HepG2 (cell line): ENCODE data around the gene SMURF1. TPM values are rescaled to one million over a fixed set of nuclear protein-coding genes. Genes with fewer than 3 reads are reported as not detected.

Experiments used
- ASH2L ChIP-seq: fragments of 300-600, 200-600 bp; sonication (generic); IDR thresholded peaks from 2 replicates; pipeline ENCODE4 v1.7.0; 2017; ENCODE audit warnings: low read depth, mild to moderate bottlenecking, moderate library complexity, mixed read lengths, low read length; ENCODE audit not compliant: insufficient read length
- NFE2L2 ChIP-seq: fragments of 150-350 bp; IDR thresholded peaks from 2 replicates; pipeline ENCODE4 v1.6.1; 2014; ENCODE audit warnings: low read length
- ZMAT5 ChIP-seq: sonication (generic); formaldehyde crosslinking; IDR thresholded peaks from 2 replicates; pipeline ENCODE4 v1.5.0; 2020; ENCODE audit warnings: mild to moderate bottlenecking, low read depth, missing genetic modification reagents, borderline replicate concordance
- ZNF180 ChIP-seq: sonication (generic); formaldehyde crosslinking; IDR thresholded peaks from 2 replicates; pipeline ENCODE4 v1.4.0; 2020; ENCODE audit warnings: low read depth, missing genetic modification reagents, borderline replicate concordance
- ZNF547 ChIP-seq: sonication (generic); formaldehyde crosslinking; IDR thresholded peaks from 2 replicates; pipeline ENCODE4 v1.5.1; 2020; ENCODE audit warnings: mild to moderate bottlenecking, missing genetic modification reagents
- ZNF598 ChIP-seq: sonication (generic); formaldehyde crosslinking; IDR thresholded peaks from 2 replicates; pipeline ENCODE4 v1.5.1; 2020; ENCODE audit warnings: mild to moderate bottlenecking, missing genetic modification reagents, borderline replicate concordance
- ZNF644 ChIP-seq: IDR thresholded peaks from 2 replicates; pipeline ENCODE4 v1.6.1; 2016; ENCODE audit warnings: low read depth
- polyA plus RNA-seq, 8 experiments: library from polyadenylated mRNA; depleted of rRNA in 3 of 8; stranded (reverse) in 7 of 8; unstranded in 1 of 8; fragments of >200 nt; fragmentation: Illumina TruSeq in 4 of 8; extraction: Trizol in 4 of 8; gene quantifications; 2 replicates each; pipeline versions ENCODE4 v1.2.1 to v1.2.3, GENCODE V29; 2011 to 2016; ENCODE audit warnings: low read depth in 4 of 8, missing spikeins in 1 of 8, mixed read lengths in 1 of 8; ENCODE audit not compliant: insufficient read depth in 1 of 8
- total RNA-seq, 5 experiments: library from RNA; depleted of rRNA; stranded (reverse); fragments of >200 nt; fragmentation: Illumina TruSeq; extraction: Trizol; gene quantifications; 2 replicates each; pipeline ENCODE4 v1.2.3, GENCODE V29; 2016; ENCODE audit warnings: low read depth in 1 of 5
- TF ChIP-seq, protein P1 (sequence below), 2 experiments: fragments of 450-650 bp in 1 of 2; sonication (generic) in 1 of 2; formaldehyde crosslinking; IDR thresholded peaks; 2 replicates each; pipeline versions ENCODE4 v1.5.0 to v1.8.0; 2020 to 2022; ENCODE audit warnings: mild to moderate bottlenecking in 1 of 2, missing genetic modification reagents in 1 of 2
- TF ChIP-seq, protein P2 (sequence below): sonication (generic); formaldehyde crosslinking; IDR thresholded peaks from 2 replicates; pipeline ENCODE4 v1.4.0; 2020; ENCODE audit warnings: missing genetic modification reagents
- TF ChIP-seq, protein P3 (sequence below): IDR thresholded peaks from 2 replicates; pipeline ENCODE4 v1.4.0; 2020; ENCODE audit warnings: mild to moderate bottlenecking, missing genetic modification reagents
- TF ChIP-seq, protein P4 (sequence below): sonication (generic); formaldehyde crosslinking; IDR thresholded peaks from 2 replicates; pipeline ENCODE4 v1.4.0; 2020; ENCODE audit warnings: missing genetic modification reagents, borderline replicate concordance

SMURF1 gene
- total and polyA plus RNA-seq, 2 of the 13 experiments (the other 11 are each of a cell fraction or from before 2014, with no cell fraction given): 8.3 to 11.1 TPM

- TF ChIP-seq NFE2L2: peak; percentile 57; the same call in 1 of the 2 replicates
- no peak for TF ChIP-seq ZNF180 (CRISPR knock-in tag)
- TF ChIP-seq, protein P1, sequence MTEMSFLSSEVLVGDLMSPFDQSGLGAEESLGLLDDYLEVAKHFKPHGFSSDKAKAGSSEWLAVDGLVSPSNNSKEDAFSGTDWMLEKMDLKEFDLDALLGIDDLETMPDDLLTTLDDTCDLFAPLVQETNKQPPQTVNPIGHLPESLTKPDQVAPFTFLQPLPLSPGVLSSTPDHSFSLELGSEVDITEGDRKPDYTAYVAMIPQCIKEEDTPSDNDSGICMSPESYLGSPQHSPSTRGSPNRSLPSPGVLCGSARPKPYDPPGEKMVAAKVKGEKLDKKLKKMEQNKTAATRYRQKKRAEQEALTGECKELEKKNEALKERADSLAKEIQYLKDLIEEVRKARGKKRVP (CRISPR knock-in tag; IDR thresholded peaks at IDR 0.05): 0 out of 4 replicates have a peak, but pooled peaks of 1 of the 2 experiments have one; percentile 19
- TF ChIP-seq, protein P2, sequence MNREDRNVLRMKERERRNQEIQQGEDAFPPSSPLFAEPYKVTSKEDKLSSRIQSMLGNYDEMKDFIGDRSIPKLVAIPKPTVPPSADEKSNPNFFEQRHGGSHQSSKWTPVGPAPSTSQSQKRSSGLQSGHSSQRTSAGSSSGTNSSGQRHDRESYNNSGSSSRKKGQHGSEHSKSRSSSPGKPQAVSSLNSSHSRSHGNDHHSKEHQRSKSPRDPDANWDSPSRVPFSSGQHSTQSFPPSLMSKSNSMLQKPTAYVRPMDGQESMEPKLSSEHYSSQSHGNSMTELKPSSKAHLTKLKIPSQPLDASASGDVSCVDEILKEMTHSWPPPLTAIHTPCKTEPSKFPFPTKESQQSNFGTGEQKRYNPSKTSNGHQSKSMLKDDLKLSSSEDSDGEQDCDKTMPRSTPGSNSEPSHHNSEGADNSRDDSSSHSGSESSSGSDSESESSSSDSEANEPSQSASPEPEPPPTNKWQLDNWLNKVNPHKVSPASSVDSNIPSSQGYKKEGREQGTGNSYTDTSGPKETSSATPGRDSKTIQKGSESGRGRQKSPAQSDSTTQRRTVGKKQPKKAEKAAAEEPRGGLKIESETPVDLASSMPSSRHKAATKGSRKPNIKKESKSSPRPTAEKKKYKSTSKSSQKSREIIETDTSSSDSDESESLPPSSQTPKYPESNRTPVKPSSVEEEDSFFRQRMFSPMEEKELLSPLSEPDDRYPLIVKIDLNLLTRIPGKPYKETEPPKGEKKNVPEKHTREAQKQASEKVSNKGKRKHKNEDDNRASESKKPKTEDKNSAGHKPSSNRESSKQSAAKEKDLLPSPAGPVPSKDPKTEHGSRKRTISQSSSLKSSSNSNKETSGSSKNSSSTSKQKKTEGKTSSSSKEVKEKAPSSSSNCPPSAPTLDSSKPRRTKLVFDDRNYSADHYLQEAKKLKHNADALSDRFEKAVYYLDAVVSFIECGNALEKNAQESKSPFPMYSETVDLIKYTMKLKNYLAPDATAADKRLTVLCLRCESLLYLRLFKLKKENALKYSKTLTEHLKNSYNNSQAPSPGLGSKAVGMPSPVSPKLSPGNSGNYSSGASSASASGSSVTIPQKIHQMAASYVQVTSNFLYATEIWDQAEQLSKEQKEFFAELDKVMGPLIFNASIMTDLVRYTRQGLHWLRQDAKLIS (CRISPR knock-in tag): no peak
- TF ChIP-seq, protein P3, sequence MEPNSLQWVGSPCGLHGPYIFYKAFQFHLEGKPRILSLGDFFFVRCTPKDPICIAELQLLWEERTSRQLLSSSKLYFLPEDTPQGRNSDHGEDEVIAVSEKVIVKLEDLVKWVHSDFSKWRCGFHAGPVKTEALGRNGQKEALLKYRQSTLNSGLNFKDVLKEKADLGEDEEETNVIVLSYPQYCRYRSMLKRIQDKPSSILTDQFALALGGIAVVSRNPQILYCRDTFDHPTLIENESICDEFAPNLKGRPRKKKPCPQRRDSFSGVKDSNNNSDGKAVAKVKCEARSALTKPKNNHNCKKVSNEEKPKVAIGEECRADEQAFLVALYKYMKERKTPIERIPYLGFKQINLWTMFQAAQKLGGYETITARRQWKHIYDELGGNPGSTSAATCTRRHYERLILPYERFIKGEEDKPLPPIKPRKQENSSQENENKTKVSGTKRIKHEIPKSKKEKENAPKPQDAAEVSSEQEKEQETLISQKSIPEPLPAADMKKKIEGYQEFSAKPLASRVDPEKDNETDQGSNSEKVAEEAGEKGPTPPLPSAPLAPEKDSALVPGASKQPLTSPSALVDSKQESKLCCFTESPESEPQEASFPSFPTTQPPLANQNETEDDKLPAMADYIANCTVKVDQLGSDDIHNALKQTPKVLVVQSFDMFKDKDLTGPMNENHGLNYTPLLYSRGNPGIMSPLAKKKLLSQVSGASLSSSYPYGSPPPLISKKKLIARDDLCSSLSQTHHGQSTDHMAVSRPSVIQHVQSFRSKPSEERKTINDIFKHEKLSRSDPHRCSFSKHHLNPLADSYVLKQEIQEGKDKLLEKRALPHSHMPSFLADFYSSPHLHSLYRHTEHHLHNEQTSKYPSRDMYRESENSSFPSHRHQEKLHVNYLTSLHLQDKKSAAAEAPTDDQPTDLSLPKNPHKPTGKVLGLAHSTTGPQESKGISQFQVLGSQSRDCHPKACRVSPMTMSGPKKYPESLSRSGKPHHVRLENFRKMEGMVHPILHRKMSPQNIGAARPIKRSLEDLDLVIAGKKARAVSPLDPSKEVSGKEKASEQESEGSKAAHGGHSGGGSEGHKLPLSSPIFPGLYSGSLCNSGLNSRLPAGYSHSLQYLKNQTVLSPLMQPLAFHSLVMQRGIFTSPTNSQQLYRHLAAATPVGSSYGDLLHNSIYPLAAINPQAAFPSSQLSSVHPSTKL: peak; percentile 47; the same call in 1 of the 2 replicates
- TF ChIP-seq ZNF547 (CRISPR knock-in tag): 0 out of 2 replicates have a peak, but pooled peaks have one; percentile 28
- peak; percentile 61 for TF ChIP-seq ASH2L
- TF ChIP-seq ZNF644: 0 out of 2 replicates have a peak, but pooled peaks have one; percentile 4
- TF ChIP-seq, protein P4, sequence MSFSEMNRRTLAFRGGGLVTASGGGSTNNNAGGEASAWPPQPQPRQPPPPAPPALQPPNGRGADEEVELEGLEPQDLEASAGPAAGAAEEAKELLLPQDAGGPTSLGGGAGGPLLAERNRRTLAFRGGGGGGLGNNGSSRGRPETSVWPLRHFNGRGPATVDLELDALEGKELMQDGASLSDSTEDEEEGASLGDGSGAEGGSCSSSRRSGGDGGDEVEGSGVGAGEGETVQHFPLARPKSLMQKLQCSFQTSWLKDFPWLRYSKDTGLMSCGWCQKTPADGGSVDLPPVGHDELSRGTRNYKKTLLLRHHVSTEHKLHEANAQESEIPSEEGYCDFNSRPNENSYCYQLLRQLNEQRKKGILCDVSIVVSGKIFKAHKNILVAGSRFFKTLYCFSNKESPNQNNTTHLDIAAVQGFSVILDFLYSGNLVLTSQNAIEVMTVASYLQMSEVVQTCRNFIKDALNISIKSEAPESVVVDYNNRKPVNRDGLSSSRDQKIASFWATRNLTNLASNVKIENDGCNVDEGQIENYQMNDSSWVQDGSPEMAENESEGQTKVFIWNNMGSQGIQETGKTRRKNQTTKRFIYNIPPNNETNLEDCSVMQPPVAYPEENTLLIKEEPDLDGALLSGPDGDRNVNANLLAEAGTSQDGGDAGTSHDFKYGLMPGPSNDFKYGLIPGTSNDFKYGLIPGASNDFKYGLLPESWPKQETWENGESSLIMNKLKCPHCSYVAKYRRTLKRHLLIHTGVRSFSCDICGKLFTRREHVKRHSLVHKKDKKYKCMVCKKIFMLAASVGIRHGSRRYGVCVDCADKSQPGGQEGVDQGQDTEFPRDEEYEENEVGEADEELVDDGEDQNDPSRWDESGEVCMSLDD (CRISPR knock-in tag): peak; percentile 69; the same call in 1 of the 2 replicates
- no peak for TF ChIP-seq ZMAT5 (CRISPR knock-in tag)
- 0 out of 2 replicates have a peak, but pooled peaks have one; percentile 41 for TF ChIP-seq ZNF598
These were observed 34.5 kb downstream of the SMURF1 start (continued) for GRCh38 chr7:99109108-99110051.
